ENCODE results near the gene SPEN.

- TF ChIP-seq CTCF (IDR thresholded peaks at IDR 0.05) (no peak), MAX (IDR thresholded peaks at IDR 0.05; ENCODE audit: low read depth) (no peak), GATA2 (CRISPR knock-in tag; IDR thresholded peaks at IDR 0.05) (no peak), POLR2AphosphoS5 (IDR thresholded peaks at IDR 0.05; ENCODE audit: low read depth, low read length) (no peak), RFX5 (IDR thresholded peaks at IDR 0.05; ENCODE audit: low read length) (no peak), REST (IDR thresholded peaks at IDR 0.05; ENCODE audit: low read depth, low read length) (no peak)
Measured at GRCh38 chr1:15858672-15859372, 11.3 kb downstream of the SPEN start.
